ENCODE data around the gene SLC50A1.
A peak's percentile ranks its signal among the peaks of the same experiment; 100 is the strongest.

Gene SLC50A1

DNA sequence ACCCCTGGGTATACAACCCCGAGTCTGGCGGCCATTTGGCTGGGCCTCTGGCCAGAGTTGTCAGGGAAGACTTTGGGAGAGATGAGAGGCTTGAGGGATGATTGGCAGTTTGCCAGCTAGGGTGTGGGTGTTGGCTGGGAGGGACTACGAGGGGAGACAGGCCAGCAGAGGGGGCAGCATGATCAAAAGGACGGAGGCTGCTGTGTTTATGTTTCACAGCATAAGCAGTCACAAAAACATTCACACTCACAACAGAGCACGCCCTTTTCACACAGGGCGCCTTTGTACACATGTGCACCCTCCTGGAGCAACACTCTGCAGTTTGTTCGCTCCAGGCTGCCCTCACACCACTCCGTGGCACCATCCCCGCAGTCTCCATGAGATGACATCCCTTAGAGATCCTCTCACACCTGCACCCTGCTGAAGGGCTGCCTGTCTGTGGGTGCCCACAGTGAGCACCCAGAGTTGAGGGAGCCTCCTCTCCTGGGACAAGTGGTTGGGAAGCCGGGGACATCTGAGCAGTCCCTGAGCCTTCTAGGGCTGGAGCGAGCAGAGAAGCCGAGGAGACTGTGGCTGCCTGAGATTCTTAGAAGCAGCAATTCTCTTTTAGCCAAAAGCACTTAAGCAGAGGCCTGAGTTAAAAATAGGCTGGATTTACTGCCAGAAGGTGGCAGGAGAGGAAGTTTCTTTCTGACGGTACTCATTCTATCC lies 41.6 kb upstream of the SLC50A1 start:
- Histone ChIP-seq H3K9me3 (ENCODE audit: control insufficient read depth, insufficient read depth, low read depth, low read length) (no peaks in the 10 kb centered on the region), H3K4me3 (ENCODE audit: low read depth, low read length) (no peak overlapping the region), H3K36me3 (ENCODE audit: control insufficient read depth in 2 of 2, insufficient read depth in 1 of 2, low read length in 2 of 2) (no peaks in the 10 kb centered on the region), H3K4me1 (ENCODE audit: control insufficient read depth, insufficient read depth, low read length) (peaks cover 4% of the 10 kb centered on the region; the same call in 1 of the 2 replicates), H3K27ac (ENCODE audit: extremely low read depth, low read depth, low read length) (peak overlapping the region; percentile 7; the same call in 1 of the 2 replicates)
- ChIA-PET CTCF (interaction anchor here (0.6 to 13.8 kb wide), 4 partner anchors 9 to 472 kb away, joined by 3 to 439 read pairs (median 3); partner anchors contain the start of genes KRTCAP2 and TRIM46), POLR2A (interaction anchor here (0.6 to 1.9 kb wide), 2 partner anchors 43 to 73 kb away, joined by 3 to 7 read pairs; no protein-coding TSS in a partner anchor)
- TF ChIP-seq, protein P1, sequence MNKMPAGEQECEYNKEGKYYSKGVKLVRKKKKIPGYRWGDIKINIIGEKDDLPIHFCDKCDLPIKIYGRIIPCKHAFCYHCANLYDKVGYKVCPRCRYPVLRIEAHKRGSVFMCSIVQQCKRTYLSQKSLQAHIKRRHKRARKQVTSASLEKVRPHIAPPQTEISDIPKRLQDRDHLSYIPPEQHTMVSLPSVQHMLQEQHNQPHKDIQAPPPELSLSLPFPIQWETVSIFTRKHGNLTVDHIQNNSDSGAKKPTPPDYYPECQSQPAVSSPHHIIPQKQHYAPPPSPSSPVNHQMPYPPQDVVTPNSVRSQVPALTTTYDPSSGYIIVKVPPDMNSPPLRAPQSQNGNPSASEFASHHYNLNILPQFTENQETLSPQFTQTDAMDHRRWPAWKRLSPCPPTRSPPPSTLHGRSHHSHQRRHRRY (tag by site-specific recombination; IDR thresholded peaks at IDR 0.05): no peak
- TF ChIP-seq ZNF157 (tag by site-specific recombination; IDR thresholded peaks at IDR 0.05) (no peak), ZNF777 (tag by site-specific recombination; IDR thresholded peaks at IDR 0.05; ENCODE audit: borderline replicate concordance) (no peak), ZNF768 (tag by site-specific recombination; IDR thresholded peaks at IDR 0.05) (no peak), ZNF146 (tag by site-specific recombination; IDR thresholded peaks at IDR 0.05) (no peak), PRDM1 (tag by site-specific recombination; IDR thresholded peaks at IDR 0.05) (no peak), ZNF404 (tag by site-specific recombination; IDR thresholded peaks at IDR 0.05) (no peak), ZSCAN23 (tag by site-specific recombination; IDR thresholded peaks at IDR 0.05) (no peak), ZIC2 (tag by site-specific recombination; IDR thresholded peaks at IDR 0.05) (peak; percentile 83), ZNF302 (tag by site-specific recombination; IDR thresholded peaks at IDR 0.05; ENCODE audit: low read depth) (no peak), BCL11A (tag by site-specific recombination; IDR thresholded peaks at IDR 0.05; ENCODE audit: low read depth) (no peak), MYNN (tag by site-specific recombination; IDR thresholded peaks at IDR 0.05; ENCODE audit: borderline replicate concordance) (no peak), IKZF3 (tag by site-specific recombination; IDR thresholded peaks at IDR 0.05) (no peak), ZNF473 (tag by site-specific recombination; IDR thresholded peaks at IDR 0.05) (no peak), ZNF48 (tag by site-specific recombination; IDR thresholded peaks at IDR 0.05) (no peak), ZNF10 (tag by site-specific recombination; IDR thresholded peaks at IDR 0.05) (no peak), ZNF776 (tag by site-specific recombination; IDR thresholded peaks at IDR 0.05; ENCODE audit: borderline replicate concordance) (no peak), YY1 (tag by site-specific recombination; IDR thresholded peaks at IDR 0.05) (no peak), ZNF169 (tag by site-specific recombination; IDR thresholded peaks at IDR 0.05) (no peak), MZF1 (tag by site-specific recombination; IDR thresholded peaks at IDR 0.05; ENCODE audit: borderline replicate concordance) (no peak), ZNF510 (tag by site-specific recombination; IDR thresholded peaks at IDR 0.05; ENCODE audit: insufficient replicate concordance) (no peak), ZNF701 (tag by site-specific recombination; IDR thresholded peaks at IDR 0.05) (no peak), ZNF221 (tag by site-specific recombination; IDR thresholded peaks at IDR 0.05; ENCODE audit: borderline replicate concordance) (no peak)
- TF ChIP-seq, protein P2, sequence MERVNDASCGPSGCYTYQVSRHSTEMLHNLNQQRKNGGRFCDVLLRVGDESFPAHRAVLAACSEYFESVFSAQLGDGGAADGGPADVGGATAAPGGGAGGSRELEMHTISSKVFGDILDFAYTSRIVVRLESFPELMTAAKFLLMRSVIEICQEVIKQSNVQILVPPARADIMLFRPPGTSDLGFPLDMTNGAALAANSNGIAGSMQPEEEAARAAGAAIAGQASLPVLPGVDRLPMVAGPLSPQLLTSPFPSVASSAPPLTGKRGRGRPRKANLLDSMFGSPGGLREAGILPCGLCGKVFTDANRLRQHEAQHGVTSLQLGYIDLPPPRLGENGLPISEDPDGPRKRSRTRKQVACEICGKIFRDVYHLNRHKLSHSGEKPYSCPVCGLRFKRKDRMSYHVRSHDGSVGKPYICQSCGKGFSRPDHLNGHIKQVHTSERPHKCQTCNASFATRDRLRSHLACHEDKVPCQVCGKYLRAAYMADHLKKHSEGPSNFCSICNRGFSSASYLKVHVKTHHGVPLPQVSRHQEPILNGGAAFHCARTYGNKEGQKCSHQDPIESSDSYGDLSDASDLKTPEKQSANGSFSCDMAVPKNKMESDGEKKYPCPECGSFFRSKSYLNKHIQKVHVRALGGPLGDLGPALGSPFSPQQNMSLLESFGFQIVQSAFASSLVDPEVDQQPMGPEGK (tag by site-specific recombination; IDR thresholded peaks at IDR 0.05): peak; percentile 88
- TF ChIP-seq, protein P3, sequence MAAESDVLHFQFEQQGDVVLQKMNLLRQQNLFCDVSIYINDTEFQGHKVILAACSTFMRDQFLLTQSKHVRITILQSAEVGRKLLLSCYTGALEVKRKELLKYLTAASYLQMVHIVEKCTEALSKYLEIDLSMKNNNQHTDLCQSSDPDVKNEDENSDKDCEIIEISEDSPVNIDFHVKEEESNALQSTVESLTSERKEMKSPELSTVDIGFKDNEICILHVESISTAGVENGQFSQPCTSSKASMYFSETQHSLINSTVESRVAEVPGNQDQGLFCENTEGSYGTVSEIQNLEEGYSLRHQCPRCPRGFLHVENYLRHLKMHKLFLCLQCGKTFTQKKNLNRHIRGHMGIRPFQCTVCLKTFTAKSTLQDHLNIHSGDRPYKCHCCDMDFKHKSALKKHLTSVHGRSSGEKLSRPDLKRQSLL (tag by site-specific recombination; IDR thresholded peaks at IDR 0.05): no peak
- TF ChIP-seq, protein P4, sequence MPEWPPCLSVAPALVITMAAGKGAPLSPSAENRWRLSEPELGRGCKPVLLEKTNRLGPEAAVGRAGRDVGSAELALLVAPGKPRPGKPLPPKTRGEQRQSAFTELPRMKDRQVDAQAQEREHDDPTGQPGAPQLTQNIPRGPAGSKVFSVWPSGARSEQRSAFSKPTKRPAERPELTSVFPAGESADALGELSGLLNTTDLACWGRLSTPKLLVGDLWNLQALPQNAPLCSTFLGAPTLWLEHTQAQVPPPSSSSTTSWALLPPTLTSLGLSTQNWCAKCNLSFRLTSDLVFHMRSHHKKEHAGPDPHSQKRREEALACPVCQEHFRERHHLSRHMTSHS (tag by site-specific recombination; IDR thresholded peaks at IDR 0.05): no peak
- TF ChIP-seq, protein P5, sequence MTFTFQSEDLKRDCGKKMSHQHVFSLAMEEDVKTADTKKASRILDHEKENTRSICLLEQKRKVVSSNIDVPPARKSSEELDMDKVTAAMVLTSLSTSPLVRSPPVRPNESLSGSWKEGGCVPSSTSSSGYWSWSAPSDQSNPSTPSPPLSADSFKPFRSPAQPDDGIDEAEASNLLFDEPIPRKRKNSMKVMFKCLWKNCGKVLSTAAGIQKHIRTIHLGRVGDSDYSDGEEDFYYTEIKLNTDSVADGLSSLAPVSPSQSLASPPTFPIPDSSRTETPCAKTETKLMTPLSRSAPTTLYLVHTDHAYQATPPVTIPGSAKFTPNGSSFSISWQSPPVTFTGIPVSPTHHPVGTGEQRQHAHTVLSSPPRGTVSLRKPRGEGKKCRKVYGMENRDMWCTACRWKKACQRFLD (tag by site-specific recombination; IDR thresholded peaks at IDR 0.05): no peak
- TF ChIP-seq, protein P6, sequence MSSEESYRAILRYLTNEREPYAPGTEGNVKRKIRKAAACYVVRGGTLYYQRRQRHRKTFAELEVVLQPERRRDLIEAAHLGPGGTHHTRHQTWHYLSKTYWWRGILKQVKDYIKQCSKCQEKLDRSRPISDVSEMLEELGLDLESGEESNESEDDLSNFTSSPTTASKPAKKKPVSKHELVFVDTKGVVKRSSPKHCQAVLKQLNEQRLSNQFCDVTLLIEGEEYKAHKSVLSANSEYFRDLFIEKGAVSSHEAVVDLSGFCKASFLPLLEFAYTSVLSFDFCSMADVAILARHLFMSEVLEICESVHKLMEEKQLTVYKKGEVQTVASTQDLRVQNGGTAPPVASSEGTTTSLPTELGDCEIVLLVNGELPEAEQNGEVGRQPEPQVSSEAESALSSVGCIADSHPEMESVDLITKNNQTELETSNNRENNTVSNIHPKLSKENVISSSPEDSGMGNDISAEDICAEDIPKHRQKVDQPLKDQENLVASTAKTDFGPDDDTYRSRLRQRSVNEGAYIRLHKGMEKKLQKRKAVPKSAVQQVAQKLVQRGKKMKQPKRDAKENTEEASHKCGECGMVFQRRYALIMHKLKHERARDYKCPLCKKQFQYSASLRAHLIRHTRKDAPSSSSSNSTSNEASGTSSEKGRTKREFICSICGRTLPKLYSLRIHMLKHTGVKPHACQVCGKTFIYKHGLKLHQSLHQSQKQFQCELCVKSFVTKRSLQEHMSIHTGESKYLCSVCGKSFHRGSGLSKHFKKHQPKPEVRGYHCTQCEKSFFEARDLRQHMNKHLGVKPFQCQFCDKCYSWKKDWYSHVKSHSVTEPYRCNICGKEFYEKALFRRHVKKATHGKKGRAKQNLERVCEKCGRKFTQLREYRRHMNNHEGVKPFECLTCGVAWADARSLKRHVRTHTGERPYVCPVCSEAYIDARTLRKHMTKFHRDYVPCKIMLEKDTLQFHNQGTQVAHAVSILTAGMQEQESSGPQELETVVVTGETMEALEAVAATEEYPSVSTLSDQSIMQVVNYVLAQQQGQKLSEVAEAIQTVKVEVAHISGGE (tag by site-specific recombination; conservative IDR thresholded peaks at IDR 0.05; ENCODE audit: low read depth): no peak

All from HEK293 (cell line).